Measurements from ENCODE around the gene TATDN3. TPM values are rescaled to one million over a fixed set of nuclear protein-coding genes. Genes with fewer than 3 reads are reported as not detected.
A peak's percentile ranks its signal among the peaks of the same experiment; 100 is the strongest.
"Not testable (repeated sequence)": the region's sequence is repeated elsewhere in the genome, so short reads cannot be mapped to it uniquely, and the experiment has no call there.

TATDN3 gene
- total RNA-seq, 1 donor from 2014 or later: 21.3 TPM

DNA sequence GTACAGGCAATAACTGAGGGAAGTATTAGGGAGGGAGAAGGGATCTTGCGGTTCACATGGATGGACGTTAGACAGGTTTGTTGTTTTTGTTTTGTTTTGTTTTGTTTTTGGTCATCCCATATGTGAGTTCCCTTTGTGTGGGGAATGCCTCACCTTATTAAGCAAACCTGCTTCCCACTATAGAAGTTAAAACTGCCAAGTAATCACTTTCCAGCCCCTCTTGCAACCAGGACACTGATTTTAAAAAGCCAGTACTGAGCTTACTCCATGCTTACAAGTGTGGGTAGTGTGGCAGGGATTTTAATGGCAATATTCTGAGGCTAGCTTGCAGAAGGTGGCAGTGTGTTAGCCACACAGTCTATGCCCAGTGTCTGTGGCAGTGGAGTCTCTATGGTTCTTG, 29.3 kb downstream of the TATDN3 start:
- DNase-seq (no peak), ATAC-seq (no peak)
- intact Hi-C loops (cut with micrococcal nuclease): no loop called here

DNA sequence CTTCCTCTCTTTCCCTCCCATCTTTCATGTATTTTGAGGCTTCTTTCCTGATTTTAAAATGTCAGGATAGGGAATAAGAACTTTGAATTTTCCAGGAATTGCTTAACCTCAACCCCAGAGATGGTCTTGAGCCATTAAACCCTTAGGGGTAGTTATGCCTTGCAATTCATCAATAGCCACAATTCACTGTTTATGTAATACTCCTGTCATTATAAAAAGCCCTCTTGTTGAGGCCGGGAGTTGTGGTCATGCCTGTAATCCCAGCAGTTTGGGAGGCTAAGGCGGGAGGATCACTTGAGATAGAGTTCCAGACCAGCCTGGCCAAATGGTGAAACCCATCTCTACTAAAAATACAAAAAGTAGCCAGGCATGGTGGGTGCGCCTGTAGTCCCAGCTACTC, 31.3 kb downstream of the TATDN3 start:
- no peak for DNase-seq
- no peak for ATAC-seq
- intact Hi-C loops (cut with micrococcal nuclease): no loop called here

DNA sequence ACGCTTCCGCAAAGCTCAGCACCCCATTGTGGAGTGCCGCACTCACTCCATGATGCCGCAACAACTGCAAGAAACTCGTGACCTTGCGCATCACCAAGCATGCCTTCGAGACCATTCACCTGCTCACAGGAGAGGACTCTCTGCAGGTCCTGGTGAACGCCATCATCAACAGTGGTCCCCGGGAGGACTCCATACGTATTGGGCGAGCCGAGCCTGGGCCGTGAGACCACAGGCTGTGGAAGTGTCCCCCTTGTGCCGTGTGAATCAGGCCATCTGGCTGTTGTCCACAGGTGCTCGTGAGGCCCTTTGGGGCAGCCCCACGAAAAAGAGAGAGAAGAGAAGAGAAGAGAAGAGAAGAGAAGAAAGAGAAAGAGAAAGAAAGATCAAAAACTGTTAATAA, 32.5 kb downstream of the TATDN3 start:
- DNase-seq (no peak), ATAC-seq (no peak)
- intact Hi-C loops (cut with micrococcal nuclease): no loop called here

DNA sequence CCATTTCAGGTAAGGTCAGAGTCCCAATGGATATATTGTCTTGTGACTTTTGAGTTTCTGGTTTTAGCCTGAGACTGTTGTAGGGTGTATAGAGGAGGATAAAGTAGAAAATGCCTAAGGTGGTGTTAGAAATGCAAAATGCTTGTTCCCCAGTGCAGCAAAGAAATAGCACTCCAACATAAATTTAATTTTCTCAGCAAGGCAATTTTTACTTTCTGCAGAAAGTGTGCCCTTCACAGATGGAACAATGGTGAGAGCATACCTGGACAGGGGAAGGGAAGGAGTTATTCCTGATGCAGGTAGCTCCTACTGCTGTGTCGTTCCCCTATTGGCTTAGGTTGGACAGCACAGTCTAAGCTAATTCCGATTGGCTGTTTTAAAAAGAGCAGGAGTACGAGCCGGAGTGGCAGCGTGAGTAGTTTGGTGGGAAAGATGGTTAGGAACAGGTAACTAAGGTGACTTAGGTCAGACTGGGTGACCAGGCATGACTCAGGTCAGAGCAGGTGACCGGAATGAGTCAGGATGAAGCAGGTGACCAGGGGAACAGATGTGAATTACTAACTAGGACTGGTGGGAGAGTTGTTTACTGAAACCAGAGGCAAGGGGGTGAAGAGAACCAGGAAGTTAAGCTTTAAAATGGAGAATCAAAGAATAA, 34.2 kb downstream of the TATDN3 start:
- intact Hi-C loops (cut with micrococcal nuclease): no loop called here
- no peak for DNase-seq
- no peak for ATAC-seq

DNA sequence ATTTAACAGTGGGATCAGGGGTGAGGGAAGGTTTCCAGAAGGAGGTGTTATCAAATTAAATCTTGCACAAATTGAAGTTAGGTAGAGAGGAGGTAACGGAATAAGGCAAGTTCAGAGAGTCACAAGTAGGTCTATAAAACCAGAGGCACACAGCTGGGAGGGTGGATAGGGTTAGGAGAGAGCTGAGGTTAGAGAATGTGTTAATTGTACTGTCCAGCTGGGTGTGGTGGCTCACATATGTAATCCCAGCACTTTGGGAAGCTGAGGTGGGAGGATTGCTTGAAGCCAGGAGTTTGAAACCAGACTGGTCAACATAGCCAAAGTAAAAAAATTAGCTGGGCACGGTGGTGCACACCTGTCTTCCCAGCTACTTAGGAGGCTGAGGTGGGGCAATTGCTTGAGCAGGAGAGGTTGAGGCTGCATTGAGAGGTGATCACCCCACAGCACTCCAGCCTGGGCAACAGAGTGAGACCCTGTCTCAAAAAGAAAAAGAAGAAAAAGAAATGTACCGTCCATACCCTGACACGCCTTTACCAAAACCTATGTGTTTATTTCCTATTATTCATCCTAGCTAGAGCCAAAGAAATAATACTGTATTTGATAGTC, 35.6 kb downstream of the TATDN3 start:
- ATAC-seq (no peak), DNase-seq (no peak)
- intact Hi-C loops (cut with micrococcal nuclease): no loop called here

DNA sequence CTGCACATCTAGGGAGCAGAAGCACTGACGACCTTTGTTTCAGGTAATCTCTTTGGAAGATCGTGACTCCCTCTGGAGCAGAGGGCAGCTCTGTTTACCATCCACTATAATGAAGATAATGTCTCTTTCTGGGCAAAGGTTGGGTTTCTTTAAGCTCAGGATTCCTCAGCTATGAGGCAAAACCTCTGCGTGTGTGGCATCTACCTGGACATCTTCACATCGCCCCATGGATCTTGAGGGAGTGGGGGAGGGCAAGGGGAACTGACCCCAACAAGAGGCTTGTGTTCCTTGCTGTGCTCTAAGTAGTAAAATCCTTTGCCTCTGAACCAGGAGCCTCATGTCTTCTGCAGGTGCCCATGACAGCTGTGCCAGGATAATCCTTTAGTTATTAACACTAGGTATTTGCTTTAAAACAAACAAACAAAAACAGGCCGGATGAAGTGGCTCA, 36.2 kb downstream of the TATDN3 start:
- no peak for DNase-seq
- ATAC-seq: no peak
- intact Hi-C loops (cut with micrococcal nuclease): no loop called here

DNA sequence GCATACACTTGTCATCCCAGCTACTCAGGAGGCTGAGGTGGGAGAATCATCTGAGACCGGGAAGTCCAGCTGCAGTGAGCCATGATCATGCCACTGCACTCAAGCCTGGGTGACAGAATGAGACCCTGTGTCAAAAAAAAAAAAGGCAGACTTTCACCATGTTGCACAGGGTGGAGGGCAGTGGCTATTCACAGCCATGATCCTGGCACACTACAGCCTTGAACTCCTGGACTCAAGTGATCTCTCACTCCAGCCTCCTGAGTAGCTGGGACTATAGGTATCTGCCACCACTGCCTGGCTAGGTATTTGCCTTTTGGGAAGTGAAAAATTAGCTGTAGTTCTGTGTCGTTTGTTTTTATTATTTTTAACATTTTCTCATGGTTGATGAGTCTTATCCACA, 36.7 kb downstream of the TATDN3 start:
- intact Hi-C loops (cut with micrococcal nuclease): no loop called here
- ATAC-seq: no peak
- no peak for DNase-seq

DNA sequence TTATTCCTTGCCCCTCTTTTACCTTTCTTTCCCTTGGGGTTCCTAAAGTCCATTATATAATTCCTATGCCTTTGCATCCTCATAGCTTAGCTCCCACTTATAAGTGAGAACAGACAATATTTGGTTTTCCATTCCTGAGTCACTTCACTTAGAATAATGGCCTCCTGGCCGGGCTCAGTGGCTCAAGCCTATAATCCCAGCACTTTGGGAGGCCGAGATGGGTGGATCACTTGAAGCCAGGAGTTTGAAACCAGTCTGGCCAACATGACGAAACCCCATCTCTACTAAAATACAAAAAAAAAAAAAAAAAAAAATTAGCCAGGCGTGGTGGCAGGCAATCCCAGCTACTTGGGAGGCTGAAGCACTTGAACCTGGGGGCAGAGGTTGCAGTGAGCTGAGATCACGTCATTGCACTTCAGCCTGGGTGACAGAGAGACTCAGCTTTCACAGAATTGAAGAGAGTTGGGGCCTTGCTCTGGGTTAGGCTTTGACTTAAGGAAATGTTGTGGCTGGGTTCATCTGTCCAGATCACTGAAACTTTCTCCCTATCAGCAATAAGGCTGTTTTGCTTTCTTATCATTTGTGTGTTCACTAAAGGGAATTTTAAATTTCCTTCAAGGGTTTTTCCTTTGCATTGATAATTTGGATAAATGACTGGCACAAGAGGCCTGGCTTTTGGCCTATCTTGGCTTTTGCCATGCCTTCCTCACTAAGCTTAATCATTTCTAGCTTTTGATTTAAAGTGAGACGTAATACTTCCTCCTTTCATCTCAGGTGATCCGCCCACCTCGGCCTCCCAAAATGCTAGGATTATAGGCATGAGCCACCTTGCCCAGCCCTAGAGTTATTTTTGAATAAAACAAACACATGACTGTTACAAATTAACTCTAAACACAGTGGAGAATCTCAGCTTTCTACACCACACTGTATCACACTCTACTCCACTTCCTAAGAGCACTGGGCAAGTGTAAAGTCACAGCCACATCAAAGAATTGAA, 41.8 kb downstream of the TATDN3 start:
- intact Hi-C loops (cut with micrococcal nuclease); ATAC-seq; DNase-seq: not testable (repeated sequence)

DNA sequence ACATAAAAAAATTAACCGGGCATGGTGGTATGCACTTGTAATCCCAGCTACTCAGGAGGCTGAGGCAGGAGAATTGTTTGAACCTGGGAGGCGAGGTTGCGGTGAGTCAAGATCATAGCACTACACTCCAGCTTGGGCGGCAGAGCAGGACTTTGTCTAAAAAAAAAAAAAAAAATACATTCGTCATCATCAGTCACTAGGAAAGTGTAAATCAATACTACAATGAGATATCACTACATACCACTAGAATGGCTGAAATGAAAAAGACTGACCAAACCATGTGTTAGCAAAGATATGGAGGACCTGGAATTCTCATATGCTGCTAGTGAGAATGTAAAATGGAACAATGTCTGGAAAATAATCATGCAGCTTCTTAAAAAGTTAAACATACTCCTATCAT, 46.5 kb downstream of the TATDN3 start:
- intact Hi-C loops (cut with micrococcal nuclease): no loop called here
- DNase-seq (no peak), ATAC-seq (no peak)

DNA sequence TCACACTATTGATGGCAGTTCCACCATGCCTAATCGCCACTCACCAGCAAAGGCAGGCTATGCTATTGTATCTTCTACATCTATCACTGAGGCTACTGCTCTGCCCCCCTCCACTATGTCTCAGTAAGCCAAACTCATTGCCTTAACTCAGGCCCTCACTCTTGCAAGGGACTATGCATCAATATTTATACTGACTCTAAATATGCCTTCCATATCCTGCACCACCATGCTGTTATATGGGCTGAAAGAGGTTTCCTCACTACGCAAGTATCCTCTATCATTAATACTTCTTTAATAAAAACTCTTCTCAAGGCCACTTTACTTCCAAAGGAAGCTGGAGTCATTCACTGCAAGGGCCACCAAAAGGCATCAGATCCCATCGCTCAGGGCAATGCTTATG, 52.8 kb downstream of the TATDN3 start:
- ATAC-seq; intact Hi-C loops (cut with micrococcal nuclease); DNase-seq: not testable (repeated sequence)

DNA sequence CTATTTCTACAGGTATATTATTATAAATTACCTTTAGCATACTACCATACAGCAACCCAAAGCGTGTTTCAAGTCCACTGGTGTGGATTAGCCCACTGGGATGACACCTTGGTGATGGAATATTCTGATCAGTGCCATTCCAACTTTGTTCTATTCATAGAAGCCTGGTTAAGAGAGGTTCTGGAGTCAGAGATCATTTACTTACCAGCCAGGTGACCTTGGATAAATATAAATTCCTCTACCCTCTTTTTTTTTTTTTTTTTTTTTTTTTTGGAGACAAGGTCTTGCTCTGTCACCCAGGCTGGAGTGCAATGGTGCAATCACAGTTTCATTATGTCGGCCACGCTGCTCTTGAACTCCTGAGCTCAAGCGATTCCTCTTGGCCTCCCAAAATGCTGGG, 55.9 kb downstream of the TATDN3 start, which contains the start of gene SPATA45:
Gene SPATA45, minus strand, starts transcription at position 101 of the 400 bp plus-strand sequence. CDS start 11,500 bp downstream, outside the sequence.
- ATAC-seq (no peak), DNase-seq (no peak)
- intact Hi-C loops (cut with micrococcal nuclease): no loop called here

DNA sequence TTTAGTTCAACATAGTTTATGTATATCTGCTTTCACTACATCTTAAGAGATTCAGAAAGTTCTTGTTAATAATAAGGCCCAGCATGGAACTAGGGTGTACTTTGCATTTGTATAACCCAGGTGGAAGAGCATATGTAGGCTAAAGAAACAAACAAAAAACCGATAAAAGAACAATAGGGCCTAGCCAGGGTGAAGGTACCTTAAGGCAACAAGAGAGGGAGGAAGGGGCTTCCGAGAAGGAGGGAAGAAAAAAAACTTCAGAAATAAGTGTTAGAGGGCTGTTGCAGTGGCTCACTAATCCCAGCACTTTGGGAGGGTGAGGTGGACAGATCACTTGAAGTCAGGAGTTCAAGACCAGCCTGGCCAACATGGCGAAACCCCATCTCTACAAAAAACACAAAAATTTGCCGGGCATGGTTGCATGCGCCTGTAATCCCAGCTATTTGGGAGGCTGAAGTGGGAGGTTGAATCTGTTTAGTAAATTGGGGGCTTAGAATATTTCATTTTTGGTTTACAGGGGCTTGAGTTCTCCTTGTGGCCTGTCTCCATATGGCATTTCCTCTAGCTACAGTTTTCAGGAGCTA, 60.5 kb downstream of the TATDN3 start:
- ATAC-seq (no peak), DNase-seq (no peak)
- intact Hi-C loops (cut with micrococcal nuclease): no loop called here

DNA sequence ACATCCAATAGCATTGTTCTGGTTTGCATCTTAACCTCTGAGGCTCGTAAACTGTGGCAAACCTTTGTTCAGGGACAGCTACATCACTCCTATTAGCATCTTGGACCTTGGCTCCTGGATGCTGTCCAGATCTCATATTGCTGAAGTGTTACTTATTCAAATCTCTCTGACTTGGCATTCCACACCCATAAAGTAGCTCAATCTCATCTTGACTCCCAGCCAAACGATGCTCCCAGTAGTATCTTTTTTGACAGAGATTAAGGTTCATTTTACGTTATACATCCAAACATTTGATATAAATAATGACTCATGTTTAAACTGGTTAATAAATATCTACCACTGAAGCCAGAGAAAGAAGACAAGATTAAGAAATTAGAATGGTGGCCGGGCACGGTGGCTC, 62.0 kb downstream of the TATDN3 start:
- no peak for ATAC-seq
- intact Hi-C loops (cut with micrococcal nuclease): no loop called here

DNA sequence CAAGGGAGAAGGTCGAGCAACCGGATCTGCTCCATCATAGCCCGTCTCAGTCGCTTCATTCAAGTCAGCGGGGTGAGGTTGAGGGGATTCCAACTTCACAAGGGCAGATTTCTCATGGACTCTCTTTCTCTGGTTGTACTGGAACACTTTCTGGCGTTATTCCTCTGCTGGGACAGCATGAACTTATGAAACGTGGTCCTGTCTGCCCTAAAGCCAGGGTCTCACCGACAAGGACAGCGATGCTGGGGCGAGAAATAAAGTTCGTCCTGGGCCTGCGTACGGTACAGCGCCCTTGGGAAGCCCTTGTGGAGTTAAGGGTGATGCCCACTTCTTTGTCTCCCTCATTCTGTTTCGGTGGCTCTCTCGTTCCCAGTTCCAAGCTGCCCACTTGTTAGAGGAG, 65.1 kb downstream of the TATDN3 start:
- ATAC-seq (no peak), DNase-seq (no peak)
- intact Hi-C loops (cut with micrococcal nuclease): no loop called here

More for the DNA sequence above, 62.0 kb downstream of the TATDN3 start:
- DNase-seq: no peak

DNA sequence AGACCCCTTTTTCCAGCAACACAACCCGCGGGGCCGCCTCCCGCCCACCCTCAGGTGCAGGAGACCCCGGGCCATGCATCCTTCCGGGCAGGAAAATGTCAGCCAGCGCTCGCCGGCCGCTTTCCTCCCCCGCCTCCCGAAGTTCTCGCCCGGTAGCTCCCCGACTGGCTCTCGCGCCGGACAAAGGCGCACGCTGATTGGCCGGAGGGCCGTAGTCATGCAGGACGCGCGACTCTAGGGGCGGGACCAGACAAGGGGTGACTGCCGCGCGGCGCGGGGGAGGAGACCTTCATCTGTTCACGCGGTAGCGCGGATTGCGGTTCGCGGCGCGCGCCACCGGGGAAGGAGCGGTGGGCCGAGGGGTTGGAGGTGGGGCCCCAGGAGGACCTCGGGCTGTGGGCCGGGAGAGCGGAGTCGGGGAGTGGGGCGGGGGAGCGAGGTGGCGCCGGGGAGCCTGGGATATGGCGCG, 66.3 kb downstream of the TATDN3 start, which contains the start of gene FLVCR1:
Gene FLVCR1, plus strand, starts transcription at position 284 of the 469 bp plus-strand sequence. Its CDS starts 178 bp downstream, at position 462.
- DNase-seq (peak; percentile 98), ATAC-seq (peak; percentile 100)
- intact Hi-C loops (cut with micrococcal nuclease): no loop called here

DNA sequence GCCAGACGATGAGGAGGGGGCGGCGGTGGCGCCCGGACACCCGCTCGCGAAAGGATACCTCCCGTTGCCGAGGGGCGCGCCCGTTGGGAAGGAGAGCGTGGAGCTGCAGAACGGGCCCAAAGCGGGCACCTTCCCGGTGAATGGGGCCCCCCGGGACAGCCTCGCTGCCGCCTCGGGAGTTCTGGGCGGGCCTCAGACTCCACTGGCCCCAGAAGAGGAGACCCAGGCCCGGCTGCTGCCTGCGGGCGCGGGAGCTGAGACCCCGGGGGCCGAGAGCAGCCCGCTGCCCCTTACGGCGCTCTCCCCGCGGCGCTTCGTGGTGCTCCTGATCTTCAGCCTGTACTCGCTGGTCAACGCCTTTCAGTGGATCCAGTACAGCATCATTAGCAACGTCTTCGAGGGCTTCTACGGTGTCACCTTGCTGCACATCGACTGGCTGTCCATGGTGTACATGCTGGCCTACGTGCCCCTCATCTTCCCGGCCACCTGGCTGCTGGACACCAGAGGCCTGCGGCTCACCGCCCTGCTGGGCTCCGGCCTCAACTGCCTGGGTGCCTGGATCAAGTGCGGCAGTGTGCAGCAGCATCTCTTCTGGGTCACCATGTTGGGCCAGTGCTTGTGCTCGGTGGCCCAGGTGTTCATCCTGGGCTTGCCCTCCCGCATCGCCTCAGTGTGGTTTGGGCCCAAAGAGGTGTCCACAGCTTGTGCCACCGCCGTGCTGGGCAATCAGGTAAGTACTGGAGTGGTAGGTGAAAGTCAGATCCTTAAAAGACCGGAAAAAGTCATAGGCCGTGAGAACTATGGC, 67.0 kb downstream of the TATDN3 start:
- DNase-seq (peak; percentile 36), ATAC-seq (peak; percentile 52)
- intact Hi-C loops (cut with micrococcal nuclease): no loop called here

DNA sequence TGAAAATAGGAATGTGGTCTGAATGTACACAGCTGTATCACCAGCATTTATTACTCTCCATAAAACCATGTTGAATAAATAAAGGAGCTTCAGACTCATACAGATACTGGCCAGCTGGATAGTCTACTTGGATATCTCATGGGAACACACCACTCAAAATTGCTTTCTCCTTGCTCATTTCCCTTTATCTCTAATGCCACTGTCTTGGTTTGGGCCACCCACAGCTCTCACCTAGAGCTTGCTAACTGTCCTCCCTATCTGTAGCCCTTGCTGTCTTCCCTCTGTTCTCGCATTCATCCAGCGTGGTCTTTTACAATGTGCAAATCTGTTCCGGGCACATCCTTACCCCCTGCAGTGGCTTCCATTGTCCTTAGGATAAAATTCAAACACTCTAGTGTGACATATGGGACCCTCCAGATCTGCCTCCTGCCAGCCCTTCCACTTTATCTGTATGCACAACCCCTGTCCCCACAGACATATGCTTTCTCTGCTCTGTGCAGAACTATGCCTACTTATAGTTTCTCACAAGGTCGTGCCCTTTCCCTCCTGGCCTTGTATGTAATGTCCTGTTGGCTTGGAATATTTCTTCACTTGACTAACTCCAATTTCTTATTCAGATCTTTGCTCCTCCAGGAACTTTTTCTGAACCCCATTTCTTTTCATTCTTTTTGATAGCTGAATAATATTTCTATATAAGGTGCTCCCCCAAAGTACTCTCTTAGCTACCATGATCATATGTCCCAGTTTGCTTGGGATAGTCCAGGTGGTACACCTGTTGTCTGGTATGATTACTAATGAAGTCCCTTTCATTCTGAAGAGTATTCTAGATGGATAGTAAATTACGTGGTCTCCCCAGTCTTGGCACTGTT, 69.3 kb downstream of the TATDN3 start:
- intact Hi-C loops (cut with micrococcal nuclease): no loop called here
- ATAC-seq: no peak
- DNase-seq: no peak
